ENCODE measurements around the gene AFAP1.

The AFAP1 gene

GRCh38 chr4:7815562-7815961, 124.1 kb downstream of the AFAP1 start:
- DNase-seq, result no peak

DNA sequence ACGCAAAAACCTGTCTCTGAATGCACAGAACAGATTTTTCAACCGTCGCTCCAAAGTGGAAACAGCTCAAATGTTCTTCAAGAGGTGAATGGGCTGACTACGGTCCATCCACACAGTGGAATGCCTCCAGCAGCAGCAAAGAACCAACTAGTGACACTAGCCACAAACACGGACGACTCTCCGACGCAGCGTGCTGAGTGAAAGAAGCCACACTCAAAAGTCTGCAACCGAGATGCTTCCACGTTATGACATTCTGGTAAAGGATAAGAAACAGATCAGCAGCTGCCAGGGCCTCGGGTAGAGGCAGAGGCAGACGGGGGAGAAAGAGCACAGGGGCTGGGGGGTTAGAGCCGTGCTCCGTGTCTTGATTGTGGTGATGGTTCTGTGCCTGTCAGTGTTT, 125.2 kb downstream of the AFAP1 start:
- DNase-seq, result no peak

GRCh38 chr4:7813674-7814073, 126.0 kb downstream of the AFAP1 start:
- DNase-seq, result no peak

DNA sequence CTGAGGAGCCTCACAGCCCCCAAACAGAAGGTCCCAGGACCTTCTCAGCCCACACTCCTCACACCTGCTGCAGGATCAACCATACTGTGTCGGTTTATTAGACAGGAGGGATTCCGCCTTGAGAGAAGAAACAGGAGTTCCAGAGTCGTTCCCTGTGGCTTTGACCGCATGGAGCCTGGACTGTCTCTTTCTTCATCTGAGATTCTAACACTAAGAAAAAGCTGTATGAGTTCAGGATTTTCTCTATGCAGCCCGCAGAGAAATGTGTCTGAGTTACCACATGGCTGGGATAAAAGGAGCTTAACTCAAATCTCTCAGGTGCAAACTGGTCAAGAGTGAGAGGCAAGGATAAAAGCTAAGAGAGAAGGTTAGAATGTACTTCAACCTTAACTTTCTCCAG, 126.7 kb downstream of the AFAP1 start:
- no peak for DNase-seq

DNA sequence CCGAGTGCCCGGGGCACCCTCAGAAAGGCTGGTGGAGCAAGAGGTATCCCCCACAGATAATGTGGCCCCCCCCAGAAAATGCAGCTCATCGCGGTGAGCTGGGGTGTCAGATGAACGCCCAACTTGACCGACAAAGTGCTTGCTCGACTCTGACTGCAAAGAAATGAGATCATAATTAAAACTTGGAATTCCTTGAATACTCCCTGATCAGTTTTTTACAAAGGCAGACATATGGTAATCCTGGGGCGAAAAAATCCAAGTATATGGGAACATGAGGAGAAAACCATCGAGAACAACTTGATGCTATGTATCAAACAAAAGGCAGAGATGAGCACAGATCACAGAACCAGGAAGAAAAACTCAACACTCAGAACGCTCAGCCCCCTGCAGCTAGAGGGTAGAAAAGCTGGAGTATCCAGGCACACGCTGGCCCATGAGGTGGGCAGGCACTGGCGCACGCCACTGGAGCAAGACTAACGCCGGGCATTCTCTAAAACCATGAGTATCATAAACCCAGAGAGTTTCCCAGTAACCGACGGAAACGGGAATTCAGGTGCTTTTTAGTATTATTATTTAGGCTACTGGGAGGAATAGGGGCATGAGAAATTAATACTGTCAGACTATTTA, 127.3 kb downstream of the AFAP1 start:
- DNase-seq, result no peak

DNA sequence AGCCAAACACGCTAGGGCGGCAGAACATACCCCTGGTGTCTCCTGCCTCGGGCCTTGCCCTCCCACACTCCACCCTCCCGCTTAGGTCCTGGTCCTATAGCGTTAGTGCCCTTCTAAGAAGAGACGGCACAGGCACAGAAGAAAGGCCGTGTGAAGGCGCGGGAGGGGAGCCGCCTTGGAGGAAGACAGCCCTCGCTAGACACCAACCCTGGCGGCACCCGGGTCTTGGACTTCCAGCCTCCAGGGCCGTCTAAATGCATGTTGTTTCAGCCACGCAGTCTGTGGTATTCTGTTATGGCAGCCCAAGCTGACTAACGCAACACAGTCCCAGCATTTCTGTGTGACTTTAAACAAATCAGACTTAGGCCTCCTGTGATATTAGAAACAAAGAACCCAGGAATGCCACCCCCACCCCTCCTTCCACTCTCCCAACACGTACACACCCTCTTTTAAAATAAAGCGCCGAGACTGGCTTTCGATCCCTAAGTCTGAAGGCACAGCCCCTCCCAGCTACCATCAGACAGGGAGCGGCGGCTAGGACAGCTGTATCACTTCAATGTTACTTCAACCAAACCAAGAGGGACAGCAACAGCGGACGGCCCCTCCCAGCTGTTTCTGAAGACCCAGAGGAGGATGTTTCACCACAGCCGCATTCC, 128.0 kb downstream of the AFAP1 start:
- no peak for DNase-seq

DNA sequence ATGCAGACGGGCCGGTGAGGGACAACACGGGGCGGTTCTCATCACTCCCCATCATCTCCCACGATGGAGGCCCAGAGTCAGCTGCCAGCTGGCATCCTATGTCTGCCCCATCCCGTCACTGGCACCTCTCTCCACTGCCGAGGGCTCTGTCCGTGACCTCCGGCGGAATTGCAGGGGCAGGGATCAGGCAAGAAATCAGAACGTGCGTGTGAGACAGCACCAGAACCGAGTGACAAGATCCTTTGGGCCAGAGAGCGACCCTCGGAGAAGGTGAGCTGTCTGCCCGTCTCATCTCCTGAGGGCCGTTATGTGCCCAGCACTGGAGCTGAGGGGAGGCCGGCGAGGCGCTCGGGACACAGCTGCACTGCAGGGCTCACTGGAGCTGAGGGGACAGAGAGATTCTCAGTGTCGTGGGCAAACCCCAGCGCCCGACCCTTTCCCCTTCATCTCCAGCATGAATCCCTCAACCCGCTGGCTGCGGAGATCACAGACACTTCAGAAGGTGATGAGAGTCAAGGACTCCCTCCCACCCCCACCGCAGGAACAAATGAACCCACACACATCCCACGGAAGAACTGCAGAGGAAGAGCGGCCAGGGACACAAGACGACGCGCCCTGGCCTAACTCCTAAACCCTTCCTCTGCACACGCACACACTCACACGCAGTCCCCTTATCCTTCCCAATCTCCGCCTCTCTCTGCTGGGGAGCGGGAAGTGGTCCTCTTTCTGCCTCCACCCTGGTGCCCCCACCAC, 128.7 kb downstream of the AFAP1 start:
- no peak for DNase-seq

GRCh38 chr4:7808752-7809151, 130.9 kb downstream of the AFAP1 start:
- DNase-seq, result no peak

DNA sequence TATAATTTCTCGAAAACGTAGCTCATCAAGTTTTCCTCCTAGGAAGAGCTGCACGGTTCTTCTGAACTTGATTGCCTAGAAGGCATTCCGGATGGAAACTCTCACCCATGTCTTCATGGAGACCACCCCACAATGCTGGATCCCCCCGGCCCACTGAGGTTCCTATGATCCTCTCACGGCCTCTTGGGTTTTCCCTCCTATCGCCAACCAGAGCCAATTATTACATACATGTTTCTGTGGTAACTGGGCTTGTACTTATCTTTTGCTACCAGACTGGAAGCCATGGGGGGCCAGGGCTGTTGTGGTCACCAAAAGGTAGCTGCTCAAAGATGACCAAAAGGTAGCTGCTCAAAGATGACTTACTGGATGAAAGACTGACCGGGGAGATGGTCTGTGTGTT, 131.5 kb downstream of the AFAP1 start:
- DNase-seq, result no peak

- no peak for DNase-seq
Measured at GRCh38 chr4:7807351-7807921, 132.2 kb downstream of the AFAP1 start.

- DNase-seq, result no peak
Measured at GRCh38 chr4:7806338-7807090, 133.1 kb downstream of the AFAP1 start.

DNA sequence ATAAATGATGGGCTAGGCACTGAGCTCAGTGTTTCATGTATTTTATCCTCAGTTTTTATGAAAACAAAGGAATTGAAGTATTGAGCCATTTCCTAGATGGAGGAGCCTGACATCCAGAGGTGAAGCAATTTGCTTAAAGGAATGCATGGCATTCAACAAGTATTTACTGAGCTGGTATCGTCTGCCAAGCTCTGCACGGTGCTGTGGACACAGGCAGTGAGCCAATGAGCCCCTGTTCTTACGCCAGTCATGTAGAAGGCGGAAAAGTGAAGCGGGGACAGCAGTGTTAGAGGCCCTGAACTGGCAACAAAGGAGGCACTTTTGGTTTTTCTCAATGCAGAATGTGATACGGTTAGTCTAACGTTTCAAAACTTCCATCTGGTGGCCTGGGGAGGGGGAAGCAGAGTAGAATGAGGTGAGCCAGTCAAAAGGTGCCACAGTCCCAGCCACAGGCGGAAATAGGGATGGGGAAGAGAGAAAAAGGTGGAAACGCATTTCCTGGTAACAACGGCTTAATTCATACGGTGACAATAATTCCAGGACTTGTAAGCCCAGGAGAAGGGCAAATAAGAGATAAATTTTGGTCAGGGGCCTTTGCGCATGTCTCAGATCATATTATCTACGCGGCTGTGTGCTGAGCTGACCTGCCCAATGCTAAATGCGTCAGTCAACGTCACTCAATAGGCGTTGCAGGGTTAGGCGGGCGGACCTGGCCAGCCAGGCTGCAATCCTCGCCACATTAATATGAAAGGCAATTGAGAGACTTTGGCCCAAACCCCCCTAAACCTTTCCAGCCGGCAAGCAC, 133.9 kb downstream of the AFAP1 start:
- no peak for DNase-seq

DNA sequence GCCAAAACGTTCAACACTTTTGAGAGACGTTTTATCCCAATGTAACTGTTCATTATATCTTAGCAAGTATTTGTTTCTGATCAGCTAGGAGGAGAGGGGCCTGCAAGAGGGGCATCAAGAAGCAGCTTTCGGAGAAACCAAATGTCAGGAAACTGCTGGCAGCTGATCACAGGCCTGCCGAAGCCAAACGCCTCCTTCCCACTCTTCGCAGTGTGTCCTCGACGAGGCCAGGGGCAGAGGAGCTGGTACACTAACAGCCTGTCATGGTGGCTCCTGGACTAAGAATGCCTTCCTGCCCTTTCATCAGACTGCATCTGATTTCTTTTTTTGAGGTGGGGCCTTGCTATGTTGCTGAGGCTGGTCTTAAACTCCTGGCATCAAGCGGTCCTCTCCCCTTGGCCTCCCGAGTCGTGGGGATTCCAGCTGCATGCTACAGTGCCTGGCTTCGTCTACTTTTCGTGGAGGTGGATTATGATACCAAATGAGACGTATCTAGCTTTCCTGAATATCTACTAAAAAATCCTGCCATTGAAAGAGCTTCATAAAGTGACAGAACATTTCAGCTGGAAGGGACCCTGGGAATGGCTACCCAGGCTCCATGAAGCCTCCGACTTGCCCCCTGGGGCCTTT, 134.8 kb downstream of the AFAP1 start:
- DNase-seq, result no peak

GRCh38 chr4:7803992-7804755, 135.5 kb downstream of the AFAP1 start:
- DNase-seq, result peak; percentile 93

DNA sequence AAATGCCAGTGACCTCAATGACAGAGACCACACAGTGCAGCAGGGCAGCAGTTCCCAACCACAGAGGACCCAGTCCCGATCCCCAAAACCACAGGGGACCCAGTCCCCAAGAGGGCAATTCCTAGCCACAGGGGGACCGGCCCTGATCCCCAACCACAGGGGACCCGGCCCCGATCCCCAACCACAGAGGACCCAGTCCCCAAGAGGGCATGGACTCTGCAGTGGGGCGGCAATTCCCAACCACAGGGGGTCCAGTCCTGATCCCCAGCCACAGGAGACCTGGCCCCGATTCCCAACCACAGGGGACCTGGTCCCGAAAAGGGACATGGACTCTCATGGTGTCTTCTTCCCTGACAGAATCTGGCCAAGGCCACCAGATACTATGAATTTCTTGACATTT, 136.3 kb downstream of the AFAP1 start:
- DNase-seq, result no peak

DNA sequence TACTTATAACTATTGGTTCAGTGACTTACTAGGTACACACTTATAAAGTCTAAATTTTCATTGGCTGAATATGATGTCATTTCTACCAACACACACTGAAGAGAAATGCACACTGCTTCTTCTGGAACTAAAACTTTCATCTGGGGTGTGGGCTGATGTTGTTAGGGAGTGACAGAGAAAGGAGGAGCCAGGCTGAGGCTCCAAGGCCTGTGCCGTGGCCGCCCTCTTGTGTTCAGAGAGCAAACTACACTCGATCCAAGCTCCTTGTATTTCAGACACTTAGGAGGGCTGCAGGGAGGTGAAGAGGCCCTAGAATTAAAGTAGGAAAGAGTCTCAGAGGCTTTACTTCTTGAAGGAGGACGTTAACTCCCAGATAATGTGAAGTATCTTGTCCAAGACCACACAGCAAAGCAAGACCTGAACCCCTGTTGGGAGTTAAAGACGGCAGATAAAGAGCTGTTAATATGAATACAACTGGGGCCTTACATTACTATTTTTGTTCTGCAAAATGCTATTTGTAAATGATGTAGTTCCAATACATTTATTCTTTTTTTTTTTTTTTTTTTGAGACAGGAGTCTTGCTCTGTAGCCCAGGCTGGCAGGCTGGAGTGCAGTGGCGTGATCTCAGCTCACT, 137.5 kb downstream of the AFAP1 start:
- DNase-seq, result peak; percentile 88

- no peak for DNase-seq
Measured at GRCh38 chr4:7801641-7802040, 138.0 kb downstream of the AFAP1 start.

DNA sequence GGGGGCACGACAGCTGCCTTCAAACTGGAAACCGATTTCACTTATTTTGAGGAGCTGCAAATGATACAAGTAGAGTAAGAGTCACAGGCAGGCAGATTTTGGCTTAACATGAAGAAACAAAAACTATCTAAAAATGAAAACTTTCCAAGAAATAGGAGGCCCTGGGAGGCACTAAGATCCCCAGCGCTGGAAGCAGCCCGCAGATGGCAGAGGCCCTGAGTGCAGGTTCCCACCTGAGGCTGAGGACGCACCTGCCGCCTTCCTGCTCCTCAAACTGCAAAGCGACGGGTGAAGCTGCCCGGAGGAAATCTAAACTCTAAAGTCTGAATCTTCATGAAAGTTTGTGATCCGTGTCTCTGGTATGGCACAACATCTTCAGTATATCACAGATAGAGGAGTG, 138.7 kb downstream of the AFAP1 start:
- DNase-seq, result no peak

GRCh38 chr4:7800410-7800809, 139.3 kb downstream of the AFAP1 start:
- no peak for DNase-seq

DNA sequence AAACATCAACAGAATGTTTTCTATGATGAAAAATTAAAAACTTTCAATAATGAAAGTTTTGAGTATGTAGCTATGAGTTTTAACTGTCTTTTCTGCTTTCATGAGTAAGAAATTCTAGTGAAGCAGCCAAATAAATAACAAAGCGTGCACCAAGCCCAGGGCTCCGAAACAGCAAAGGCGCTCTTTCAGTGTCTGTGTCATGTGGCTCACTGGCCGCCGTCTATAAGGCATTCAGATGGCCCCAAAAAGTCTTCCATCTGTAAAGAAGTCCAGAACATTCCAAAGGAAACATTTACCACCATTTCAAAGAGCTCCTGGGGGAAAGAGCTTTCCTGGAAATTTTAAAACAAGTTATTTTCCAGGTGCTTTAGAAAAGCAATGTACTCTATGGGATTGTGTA, 139.9 kb downstream of the AFAP1 start:
- no peak for DNase-seq

DNA sequence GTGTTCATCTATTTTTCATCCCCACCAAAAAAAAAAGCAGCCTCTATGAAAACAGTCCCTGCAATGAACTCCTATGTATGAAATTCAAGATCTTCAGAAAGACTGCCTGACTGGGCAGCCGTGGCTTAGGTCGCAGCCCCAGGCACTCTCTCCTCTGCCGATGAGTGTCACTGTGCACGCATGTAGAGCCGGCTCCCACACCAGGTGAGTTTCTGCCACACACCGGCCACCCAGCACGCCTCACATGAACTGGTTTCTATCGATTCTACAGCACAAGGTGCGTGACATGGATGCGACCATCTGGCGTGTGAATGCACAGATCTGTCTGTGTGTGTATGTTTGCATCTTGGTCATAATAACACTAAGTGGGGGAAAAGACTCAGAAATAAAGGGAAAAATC, 140.4 kb downstream of the AFAP1 start:
- DNase-seq, result no peak

Measured in activated CD8-positive, alpha-beta memory T cell treated with anti-CD3 and anti-CD28 coated beads for 24 hours (primary cell).